ENCODE results near the gene ABL2. TPM values are rescaled to one million over a fixed set of nuclear protein-coding genes. Genes with fewer than 3 reads are reported as not detected.

The ABL2 gene
- total and polyA plus RNA-seq, 9 of the 15 experiments (the other 6 are each of a cell fraction or from before 2014, with no cell fraction given), result 1.4 to 15.0 (median 8.6) TPM

DNA sequence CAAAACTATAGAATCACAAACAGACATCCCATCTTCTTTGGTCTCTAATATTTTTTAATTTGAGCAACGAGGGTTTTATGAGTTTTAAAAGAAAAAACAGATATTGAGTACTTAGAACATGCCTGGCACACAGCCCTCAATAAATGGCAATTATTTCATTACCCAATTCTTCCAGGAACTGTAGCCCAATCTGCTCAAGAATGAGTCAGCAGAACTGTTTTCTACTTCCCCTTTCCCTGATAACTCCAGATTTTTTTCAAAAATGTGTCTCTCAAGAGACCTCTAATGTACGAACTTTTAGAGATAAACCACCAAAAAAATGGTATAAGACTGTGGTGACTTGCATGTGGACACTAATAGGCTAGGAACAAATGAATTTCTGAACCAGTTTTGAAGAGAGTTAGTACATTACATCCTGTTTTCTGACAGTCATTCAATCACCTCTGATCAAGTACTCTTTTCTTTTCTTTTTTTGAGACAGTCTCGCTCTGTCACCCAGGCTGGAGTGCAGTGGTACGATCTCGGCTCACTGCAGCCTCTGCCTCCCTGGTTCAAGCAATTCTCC lies 11.5 kb downstream of the ABL2 start (continued):
- TF ChIP-seq MYC (IDR thresholded peaks at IDR 0.05; ENCODE audit: low read depth, low read length), result no peak
- no peak for TF ChIP-seq MYC (CRISPR knock-in tag; IDR thresholded peaks at IDR 0.05; ENCODE audit: borderline replicate concordance, low read depth)
- no peak for TF ChIP-seq XRCC3 (IDR thresholded peaks at IDR 0.05)
- no peak for TF ChIP-seq NCOA6 (IDR thresholded peaks at IDR 0.05)
- TF ChIP-seq SUPT5H (IDR thresholded peaks at IDR 0.05), result no peak
- TF ChIP-seq RBM14 (IDR thresholded peaks at IDR 0.05; ENCODE audit: borderline replicate concordance, insufficient read depth, low read depth, low read length), result no peak
- 0 out of 4 replicates have a peak, but pooled peaks of 1 of the 2 experiments have one; percentile 43 for TF ChIP-seq HDAC1 (IDR thresholded peaks at IDR 0.05)
- TF ChIP-seq, protein P1, sequence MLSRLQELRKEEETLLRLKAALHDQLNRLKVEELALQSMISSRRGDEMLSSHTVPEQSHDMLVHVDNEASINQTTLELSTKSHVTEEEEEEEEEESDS (CRISPR knock-in tag; IDR thresholded peaks at IDR 0.05), result no peak
- TF ChIP-seq, protein P2, sequence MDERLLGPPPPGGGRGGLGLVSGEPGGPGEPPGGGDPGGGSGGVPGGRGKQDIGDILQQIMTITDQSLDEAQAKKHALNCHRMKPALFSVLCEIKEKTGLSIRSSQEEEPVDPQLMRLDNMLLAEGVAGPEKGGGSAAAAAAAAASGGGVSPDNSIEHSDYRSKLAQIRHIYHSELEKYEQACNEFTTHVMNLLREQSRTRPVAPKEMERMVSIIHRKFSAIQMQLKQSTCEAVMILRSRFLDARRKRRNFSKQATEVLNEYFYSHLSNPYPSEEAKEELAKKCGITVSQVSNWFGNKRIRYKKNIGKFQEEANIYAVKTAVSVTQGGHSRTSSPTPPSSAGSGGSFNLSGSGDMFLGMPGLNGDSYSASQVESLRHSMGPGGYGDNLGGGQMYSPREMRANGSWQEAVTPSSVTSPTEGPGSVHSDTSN (CRISPR knock-in tag; IDR thresholded peaks at IDR 0.05; ENCODE audit: low read depth), result no peak
- TF ChIP-seq, protein P2 (tag; conservative IDR thresholded peaks at IDR 0.05; ENCODE audit: low read depth), result peak; percentile 59; the same call in 1 of the 2 replicates
- no peak for TF ChIP-seq THRB (CRISPR knock-in tag; conservative IDR thresholded peaks at IDR 0.05)
- TF ChIP-seq TAF7 (tag; IDR thresholded peaks at IDR 0.05), result no peak
- TF ChIP-seq CEBPB (tag; IDR thresholded peaks at IDR 0.05), result peak; percentile 78
- TF ChIP-seq SREBF2 (CRISPR knock-in tag; IDR thresholded peaks at IDR 0.05), result no peak
- TF ChIP-seq ZBTB11 (CRISPR knock-in tag; IDR thresholded peaks at IDR 0.05), result no peak
- 0 out of 2 replicates have a peak, but pooled peaks have one; percentile 37 for TF ChIP-seq ZNF766 (CRISPR knock-in tag; conservative IDR thresholded peaks at IDR 0.05)
- TF ChIP-seq HES1 (IDR thresholded peaks at IDR 0.05; ENCODE audit: low read depth), result 0 out of 2 replicates have a peak, but pooled peaks have one; percentile 24
- no peak for TF ChIP-seq KDM2B (CRISPR knock-in tag; IDR thresholded peaks at IDR 0.05)
- no peak for TF ChIP-seq PPARD (CRISPR knock-in tag; IDR thresholded peaks at IDR 0.05)
- peak; percentile 100 for TF ChIP-seq NFE2 (IDR thresholded peaks at IDR 0.05; ENCODE audit: low read depth)
- TF ChIP-seq CHCHD3 (CRISPR knock-in tag; IDR thresholded peaks at IDR 0.05), result no peak
